GM04504 (cell line): ENCODE data around the gene PRM1.

ENCODE experiments used
- DNase-seq: peaks from one replicate; pipeline ENCODE4 v3.0.0-alpha.2; 2012; ENCODE audit warnings: low read depth

The PRM1 gene

DNA sequence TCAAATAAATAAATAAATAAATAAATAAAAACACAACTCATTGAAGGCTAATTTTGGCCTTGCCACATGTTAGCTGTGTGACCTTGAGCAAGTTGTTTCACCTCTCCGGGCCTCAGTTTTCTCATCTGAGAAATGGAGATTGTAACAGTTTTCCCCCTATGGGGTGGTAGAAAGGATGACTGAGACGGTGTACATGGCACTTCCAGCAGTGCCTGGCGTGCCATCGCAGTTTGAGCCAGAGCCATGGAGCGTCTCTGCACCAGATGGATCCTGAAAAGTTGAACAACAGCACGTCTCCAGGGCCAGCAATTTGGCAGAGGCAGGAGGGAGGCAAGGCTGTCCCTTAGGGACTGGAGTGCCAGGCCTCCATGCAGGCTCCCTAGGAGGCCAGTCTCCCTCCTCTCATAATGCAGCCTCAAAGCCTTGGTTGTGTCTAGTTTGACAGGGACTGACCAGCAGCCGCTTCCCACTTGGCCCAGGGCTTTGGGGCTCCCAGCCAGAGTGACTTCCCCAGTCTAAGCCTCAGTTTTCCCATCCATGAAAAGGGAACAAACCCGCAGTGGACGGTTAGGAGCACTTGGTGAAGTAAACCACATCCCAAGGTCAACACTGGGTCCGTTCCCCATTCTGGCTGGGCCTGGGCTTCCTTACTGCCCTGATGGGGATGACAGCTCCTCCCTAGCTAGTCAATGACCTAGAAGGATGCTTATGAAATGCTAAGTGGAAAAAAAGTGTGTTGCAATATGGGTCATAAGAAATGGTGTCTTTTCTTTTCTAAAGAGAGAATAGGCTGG is 44.5 kb downstream of the PRM1 start:
- DNase-seq, result no peak

DNA sequence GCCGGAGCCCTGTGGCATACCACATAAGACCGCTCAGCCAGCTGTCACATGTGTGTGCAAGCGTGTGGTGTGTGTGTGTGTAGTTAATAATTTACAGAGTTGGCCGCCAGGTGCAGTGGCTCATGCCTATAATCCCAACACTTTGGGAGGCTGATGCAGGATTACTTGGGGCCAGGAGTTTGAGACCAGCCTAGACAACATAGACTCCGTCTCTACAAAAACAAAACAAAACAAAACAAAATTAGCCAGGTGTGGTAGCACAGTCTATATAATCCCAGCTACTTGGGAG is 45.5 kb downstream of the PRM1 start:
- no peak for DNase-seq

DNA sequence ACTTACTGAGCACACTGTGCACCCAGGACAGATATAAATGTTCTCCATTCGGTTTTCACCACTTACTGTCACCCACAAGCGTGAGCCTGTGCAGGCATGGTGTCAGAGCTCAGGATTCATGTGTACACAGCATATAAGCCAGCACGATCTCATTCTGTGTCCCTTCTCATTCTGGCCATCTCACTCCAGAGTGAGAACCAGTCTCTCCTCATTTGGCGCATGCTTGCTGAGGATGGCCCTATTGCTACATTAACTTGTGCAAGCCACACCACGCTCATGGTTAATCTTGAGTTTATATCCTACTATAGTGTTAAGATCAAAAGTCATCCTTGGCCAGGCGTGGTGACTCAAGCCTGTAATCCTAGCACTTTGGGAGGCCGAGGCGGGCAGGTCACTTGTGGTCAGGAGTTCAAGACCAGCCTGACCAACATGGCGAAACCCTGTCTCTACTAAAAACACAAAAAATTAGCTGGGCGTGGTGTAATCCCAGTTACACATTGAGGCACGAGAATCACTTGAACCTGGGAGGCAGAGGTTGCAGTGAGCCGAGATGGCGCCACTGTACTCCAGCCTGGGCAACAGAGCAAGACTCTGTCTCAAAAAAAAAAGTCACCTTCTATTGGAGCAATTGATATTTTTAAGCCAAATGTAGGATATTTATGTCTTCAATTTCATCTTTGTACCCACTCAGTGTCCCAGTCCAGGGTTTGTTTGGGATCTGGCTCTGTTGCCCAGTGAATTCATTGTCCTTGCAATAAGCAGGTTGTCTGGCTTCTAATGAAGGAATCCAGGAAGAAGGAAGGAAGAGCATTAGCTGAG is 46.0 kb downstream of the PRM1 start:
- DNase-seq, result no peak

DNA sequence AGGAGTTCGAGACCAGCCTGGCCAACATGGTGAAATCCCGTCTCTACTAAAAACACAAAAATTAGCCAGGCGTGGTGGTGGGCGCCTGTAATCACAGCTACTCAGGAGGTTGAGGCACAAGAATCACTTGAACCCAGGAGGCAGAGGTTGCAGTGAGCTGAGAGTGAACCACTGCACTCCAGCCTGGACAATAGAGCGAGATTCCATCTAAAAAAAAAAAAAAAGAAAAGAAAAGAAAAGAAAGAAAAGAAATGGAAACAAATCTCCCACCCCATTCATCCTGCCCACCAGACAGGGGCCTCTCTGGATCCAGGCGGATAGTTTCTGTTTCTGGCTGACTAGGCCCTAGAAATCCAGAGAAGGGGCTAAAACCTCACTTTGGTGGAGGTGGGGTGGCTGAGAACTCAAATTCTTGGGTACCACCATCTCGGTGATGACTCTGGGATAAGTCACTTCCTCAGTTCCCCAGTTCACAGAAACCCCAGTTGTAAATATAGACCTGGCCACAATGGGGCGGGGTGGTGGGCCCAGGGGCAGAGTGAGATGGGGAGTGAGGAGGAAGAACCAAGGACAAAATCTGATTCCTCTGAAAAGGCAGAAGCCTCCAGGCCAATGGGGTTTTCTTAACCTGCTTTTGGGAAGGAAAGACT is 47.3 kb downstream of the PRM1 start:
- DNase-seq, result no peak

DNA sequence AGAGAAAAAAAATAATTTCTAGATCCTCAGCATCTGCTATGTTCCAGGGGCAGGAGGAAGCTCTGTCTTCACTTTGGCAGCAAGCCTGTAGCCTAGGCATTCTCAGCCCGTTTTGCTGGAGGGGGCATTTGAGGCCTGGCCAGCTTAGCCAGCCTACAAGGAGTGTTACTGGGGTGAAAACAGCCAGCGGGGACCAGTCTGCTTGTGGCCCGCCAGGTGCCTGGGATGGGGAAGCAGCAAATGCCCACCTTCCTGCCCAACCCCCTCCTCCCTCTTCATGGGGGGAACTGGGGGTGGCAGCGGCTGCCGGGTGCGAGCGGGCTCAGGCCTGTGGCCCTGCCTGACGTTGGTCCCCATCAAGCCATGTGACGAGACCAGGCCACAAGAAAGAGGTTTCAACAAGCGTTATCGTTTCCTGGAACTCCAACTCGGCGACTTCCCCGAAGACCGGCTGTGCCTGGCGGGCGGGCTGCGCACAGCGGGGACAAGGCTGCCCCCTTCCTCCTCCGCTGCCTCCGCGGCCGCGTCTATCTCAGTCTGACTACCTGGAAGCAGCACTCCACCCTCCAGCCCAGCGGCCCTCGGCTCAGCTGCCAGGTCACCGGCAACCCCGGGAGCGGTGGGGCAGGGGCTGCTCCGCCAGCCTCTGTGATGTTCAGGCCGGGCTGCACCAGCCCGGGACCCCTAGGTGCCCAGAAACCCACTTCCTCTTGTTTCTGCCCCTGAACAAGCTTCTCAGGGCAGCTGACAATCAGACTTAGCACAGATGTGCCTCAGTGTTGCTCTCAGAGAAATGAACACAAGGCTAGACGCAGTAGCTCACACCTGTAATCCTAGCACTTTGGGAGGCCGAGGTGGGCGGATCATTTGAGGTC is 48.0 kb downstream of the PRM1 start:
- no peak for DNase-seq

DNA sequence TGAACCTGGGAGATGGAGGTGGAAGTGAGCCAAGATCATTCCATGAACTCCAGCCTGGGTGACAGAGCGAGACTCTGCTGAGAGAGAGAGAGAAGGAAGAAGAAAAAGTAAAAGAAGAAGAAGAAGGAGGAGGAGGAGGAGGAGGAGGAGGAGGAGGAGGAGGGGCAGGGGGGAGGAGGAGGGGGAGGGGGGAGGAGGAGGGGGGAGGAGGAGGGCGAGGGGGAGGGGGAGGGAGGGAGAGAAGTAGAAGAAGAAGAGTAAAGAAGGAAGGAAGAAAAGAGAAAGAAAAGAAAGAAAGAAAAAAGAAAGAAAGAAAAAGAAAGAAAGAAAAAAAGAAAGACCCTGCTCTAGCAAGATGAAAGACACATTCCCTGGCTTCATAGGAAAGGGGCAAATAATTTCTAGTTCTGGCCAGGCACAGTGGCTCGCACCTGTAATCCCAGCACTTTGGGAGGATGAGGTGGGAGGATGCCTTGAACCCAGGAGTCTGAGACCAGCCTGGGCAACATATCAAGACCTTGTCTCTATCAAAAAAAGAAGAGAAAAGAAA is 48.8 kb downstream of the PRM1 start:
- DNase-seq, result no peak

DNA sequence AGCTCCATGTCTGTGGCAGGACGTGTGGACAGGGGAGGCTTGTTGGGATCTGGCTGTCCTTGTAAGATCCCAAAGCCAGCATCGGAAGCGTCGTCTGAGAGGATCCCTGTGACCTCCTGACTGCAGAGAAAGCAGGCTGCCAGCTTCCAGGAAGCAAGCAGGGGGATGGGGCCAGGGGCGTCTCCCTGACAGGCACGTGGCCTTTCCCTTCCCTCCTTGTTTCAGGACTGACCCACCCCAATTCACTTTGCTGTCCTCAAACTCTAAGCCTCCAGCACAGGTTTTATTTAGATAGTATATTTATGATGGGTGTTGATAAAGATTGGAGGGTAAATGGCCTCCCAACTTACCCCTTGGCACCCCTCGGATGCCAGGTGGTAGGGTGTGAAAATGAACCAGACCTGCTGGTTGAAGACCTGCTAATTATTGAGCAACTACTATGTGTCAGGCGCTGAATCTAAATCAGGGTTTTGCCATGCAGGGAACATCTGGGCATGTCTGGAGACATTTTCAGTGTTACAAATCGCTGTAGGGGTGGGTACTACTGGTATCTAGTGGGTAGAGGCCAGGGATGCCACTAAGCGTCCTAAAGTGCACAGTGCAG is 49.7 kb downstream of the PRM1 start:
- no peak for DNase-seq
